ENCODE results near the gene PSORS1C1. TPM values are rescaled to one million over a fixed set of nuclear protein-coding genes. Genes with fewer than 3 reads are reported as not detected.

The PSORS1C1 gene
- total and polyA plus RNA-seq, 2 experiments from 2014 or later, result 1.4 to 4.6 TPM

- TF ChIP-seq EZH2phosphoT487 (IDR thresholded peaks at IDR 0.05; ENCODE audit: low read depth, severe bottlenecking, unreplicated experiment), result no peak
- no peak for TF ChIP-seq CTCF (IDR thresholded peaks at IDR 0.05; ENCODE audit: poor library complexity)
- no peak for TF ChIP-seq EZH2 (IDR thresholded peaks at IDR 0.05; ENCODE audit: borderline replicate concordance)
- H3K4me3 ChIP-seq, result no peak overlapping the region
- peaks cover 3% of the 10 kb centered on the region for H3K4me1 ChIP-seq (ENCODE audit: insufficient read depth)
- H3K79me2 ChIP-seq, result no peaks in the 10 kb centered on the region
- WGBS (ENCODE audit: low lambda C conversion rate, missing lambda C conversion rate), result 98% methylated on average over 3 of the region's 3 CpGs
- no peak overlapping the region for H3K27ac ChIP-seq
- DNase-seq (ENCODE audit: low spot score), result no peak
- no peaks in the 10 kb centered on the region for H3K36me3 ChIP-seq (replicated peaks; ENCODE audit: insufficient read depth, low read depth)
- H3K4me2 ChIP-seq, result no peak overlapping the region
- H3K27me3 ChIP-seq, result no peaks in the 10 kb centered on the region
- H2AFZ ChIP-seq, result no peak overlapping the region
- H3K9me2 ChIP-seq (replicated peaks; ENCODE audit: insufficient read depth), result no peaks in the 10 kb centered on the region
- H4K20me1 ChIP-seq (ENCODE audit: insufficient read depth, poor library complexity, severe bottlenecking), result no peaks in the 10 kb centered on the region
- no peaks in the 10 kb centered on the region for H3K9me3 ChIP-seq (ENCODE audit: low read depth)
These were observed 16.2 kb downstream of the PSORS1C1 start for GRCh38 chr6:31130751-31131150.

GRCh38 chr6:31131595-31131994 lies 17.0 kb downstream of the PSORS1C1 start:
- no peak for DNase-seq (ENCODE audit: low spot score)
- no peaks in the 10 kb centered on the region for H3K36me3 ChIP-seq (replicated peaks; ENCODE audit: insufficient read depth, low read depth)
- no peak for TF ChIP-seq EZH2 (IDR thresholded peaks at IDR 0.05; ENCODE audit: borderline replicate concordance)
- TF ChIP-seq CTCF (IDR thresholded peaks at IDR 0.05; ENCODE audit: poor library complexity), result no peak
- no peak for TF ChIP-seq EZH2phosphoT487 (IDR thresholded peaks at IDR 0.05; ENCODE audit: low read depth, severe bottlenecking, unreplicated experiment)
- H4K20me1 ChIP-seq (ENCODE audit: insufficient read depth, poor library complexity, severe bottlenecking), result no peaks in the 10 kb centered on the region
- H3K4me3 ChIP-seq, result no peak overlapping the region
- no peak overlapping the region for H3K4me2 ChIP-seq
- H3K79me2 ChIP-seq, result no peaks in the 10 kb centered on the region
- no peaks in the 10 kb centered on the region for H3K27me3 ChIP-seq
- H3K9me2 ChIP-seq (replicated peaks; ENCODE audit: insufficient read depth), result no peaks in the 10 kb centered on the region
- H3K4me1 ChIP-seq (ENCODE audit: insufficient read depth), result peaks cover under 1% of the 10 kb centered on the region
- H3K9me3 ChIP-seq (ENCODE audit: low read depth), result no peaks in the 10 kb centered on the region
- 88% methylated on average over 3 of the region's 3 CpGs for WGBS (ENCODE audit: low lambda C conversion rate, missing lambda C conversion rate)
- no peak overlapping the region for H2AFZ ChIP-seq
- H3K27ac ChIP-seq, result no peak overlapping the region

- no peak overlapping the region for H3K4me3 ChIP-seq
- DNase-seq (ENCODE audit: low spot score), result no peak
- H3K27ac ChIP-seq, result no peak overlapping the region
- no peaks in the 10 kb centered on the region for H3K79me2 ChIP-seq
- H3K36me3 ChIP-seq (replicated peaks; ENCODE audit: insufficient read depth, low read depth), result no peaks in the 10 kb centered on the region
- H3K27me3 ChIP-seq, result no peaks in the 10 kb centered on the region
- TF ChIP-seq CTCF (IDR thresholded peaks at IDR 0.05; ENCODE audit: poor library complexity) (no peak), EZH2 (IDR thresholded peaks at IDR 0.05; ENCODE audit: borderline replicate concordance) (no peak), EZH2phosphoT487 (IDR thresholded peaks at IDR 0.05; ENCODE audit: low read depth, severe bottlenecking, unreplicated experiment) (no peak)
- H4K20me1 ChIP-seq (ENCODE audit: insufficient read depth, poor library complexity, severe bottlenecking), result no peaks in the 10 kb centered on the region
- H3K9me3 ChIP-seq (ENCODE audit: low read depth), result no peaks in the 10 kb centered on the region
- peaks cover 3% of the 10 kb centered on the region for H3K4me1 ChIP-seq (ENCODE audit: insufficient read depth)
- no peaks in the 10 kb centered on the region for H3K9me2 ChIP-seq (replicated peaks; ENCODE audit: insufficient read depth)
- no peak overlapping the region for H2AFZ ChIP-seq
- 80% methylated on average over 6 of the region's 6 CpGs for WGBS (ENCODE audit: low lambda C conversion rate, missing lambda C conversion rate)
- no peak overlapping the region for H3K4me2 ChIP-seq
These were observed 18.2 kb downstream of the PSORS1C1 start for GRCh38 chr6:31132806-31133205.

- DNase-seq (ENCODE audit: low spot score), result no peak
- H3K27ac ChIP-seq, result no peak overlapping the region
- no peak overlapping the region for H3K4me2 ChIP-seq
- WGBS (ENCODE audit: low lambda C conversion rate, missing lambda C conversion rate), result 94% methylated on average over 10 of the region's 10 CpGs
- TF ChIP-seq EZH2 (IDR thresholded peaks at IDR 0.05; ENCODE audit: borderline replicate concordance) (no peak), EZH2phosphoT487 (IDR thresholded peaks at IDR 0.05; ENCODE audit: low read depth, severe bottlenecking, unreplicated experiment) (no peak), CTCF (IDR thresholded peaks at IDR 0.05; ENCODE audit: poor library complexity) (no peak)
- no peaks in the 10 kb centered on the region for H3K36me3 ChIP-seq (replicated peaks; ENCODE audit: insufficient read depth, low read depth)
- H3K27me3 ChIP-seq, result no peaks in the 10 kb centered on the region
- H4K20me1 ChIP-seq (ENCODE audit: insufficient read depth, poor library complexity, severe bottlenecking), result no peaks in the 10 kb centered on the region
- no peaks in the 10 kb centered on the region for H3K79me2 ChIP-seq
- H3K9me2 ChIP-seq (replicated peaks; ENCODE audit: insufficient read depth), result no peaks in the 10 kb centered on the region
- no peak overlapping the region for H2AFZ ChIP-seq
- peaks cover 4% of the 10 kb centered on the region for H3K4me1 ChIP-seq (ENCODE audit: insufficient read depth)
- no peak overlapping the region for H3K4me3 ChIP-seq
- no peaks in the 10 kb centered on the region for H3K9me3 ChIP-seq (ENCODE audit: low read depth)
These were observed 21.1 kb downstream of the PSORS1C1 start for GRCh38 chr6:31135710-31136109.
